HG02970 (cell line): ENCODE data around the gene MEF2A.
A peak's percentile ranks its signal among the peaks of the same experiment; 100 is the strongest.
"Not testable (repeated sequence)": the region's sequence is repeated elsewhere in the genome, so short reads cannot be mapped to it uniquely, and the experiment has no call there.

Experiments
- ATAC-seq: cut with Tn5 transposase; IDR thresholded peaks from one replicate; pipeline ENCODE4 v1.9.1; 2021; ENCODE audit warnings: mild to moderate bottlenecking, moderate library complexity, moderate number of reproducible peaks; ENCODE audit not compliant: unreplicated experiment, low FRiP score

MEF2A gene

GRCh38 chr15:99745370-99746086, 179.7 kb downstream of the MEF2A start:
- ATAC-seq, result no peak

GRCh38 chr15:99749386-99749785, 183.6 kb downstream of the MEF2A start:
- no peak for ATAC-seq

- not testable (repeated sequence) for ATAC-seq
These were observed 184.5 kb downstream of the MEF2A start for GRCh38 chr15:99750326-99750725.

GRCh38 chr15:99752556-99752955, 186.8 kb downstream of the MEF2A start:
- no peak for ATAC-seq

- no peak for ATAC-seq
These were observed 187.3 kb downstream of the MEF2A start for GRCh38 chr15:99753066-99753465.

- ATAC-seq, result peak; percentile 79
These were observed 190.1 kb downstream of the MEF2A start for GRCh38 chr15:99755692-99756409.

GRCh38 chr15:99762288-99762687, 196.5 kb downstream of the MEF2A start:
- no peak for ATAC-seq

- ATAC-seq, result no peak
These were observed 198.0 kb downstream of the MEF2A start for GRCh38 chr15:99763827-99764226.

GRCh38 chr15:99764522-99764921, 198.7 kb downstream of the MEF2A start:
- no peak for ATAC-seq
